Activated CD8-positive, alpha-beta memory T cell treated with anti-CD3 and anti-CD28 coated beads for 36 hours (primary cell): ENCODE data around the gene MR1. TPM values are rescaled to one million over a fixed set of nuclear protein-coding genes. Genes with fewer than 3 reads are reported as not detected.

Experiments used
- CTCF ChIA-PET: fragments of 350-600 bp; sonication (Branson Sonifier 250); formaldehyde crosslinking; loops from one replicate; lab custom pipeline; 2021; ENCODE audit warnings: antibody characterized with exemption; lab: Charles Lee
- POLR2A ChIA-PET: fragments of 350-600 bp; sonication (Branson Sonifier 250); formaldehyde crosslinking; loops from one replicate; lab custom pipeline; 2021; ENCODE audit warnings: antibody characterized with exemption; lab: Charles Lee
- total RNA-seq, 2 experiments: library from RNA; stranded (reverse); gene quantifications; one replicate each; pipeline ENCODE4 v1.2.3, GENCODE V29; 2021

Gene MR1
- total RNA-seq, 2 experiments from 2014 or later, result 13.3 to 14.5 TPM

DNA sequence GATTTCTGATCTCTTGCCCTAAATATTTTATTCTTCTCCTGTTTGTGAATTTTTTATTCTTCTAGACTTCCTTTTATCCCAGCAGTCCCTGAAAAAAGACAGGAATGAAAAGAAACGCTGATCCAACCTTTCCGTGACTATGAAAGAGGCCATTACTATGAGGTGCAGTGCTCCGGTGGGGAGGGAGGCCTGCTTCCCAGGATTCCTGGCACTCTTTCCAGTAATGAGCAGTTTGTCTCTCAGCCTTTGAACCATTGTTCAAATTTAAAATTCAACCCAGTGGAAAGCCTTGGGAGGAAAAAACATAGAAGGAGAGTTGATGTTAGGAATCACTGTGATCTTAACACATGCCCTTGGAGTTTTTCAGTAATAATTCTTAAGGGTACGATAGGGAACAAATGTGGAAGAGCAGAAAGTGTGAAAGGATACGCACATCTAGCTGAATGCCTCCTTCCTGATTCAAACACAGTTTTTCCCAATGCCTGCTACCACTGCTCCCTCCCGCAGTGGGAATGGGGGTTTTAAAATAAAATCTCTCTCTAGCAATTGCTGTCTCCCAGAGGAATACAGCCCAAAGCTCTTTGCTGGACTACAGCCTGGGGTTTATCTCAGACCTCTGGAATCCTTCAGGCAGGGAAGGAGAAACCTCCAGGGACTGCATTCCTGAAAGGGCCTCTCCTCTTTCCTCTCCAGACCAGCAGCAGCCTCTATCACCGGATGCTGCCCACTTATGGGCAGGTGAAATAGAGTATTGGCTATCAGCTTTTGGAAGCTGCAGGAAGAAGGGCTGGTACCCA, 60.8 kb downstream of the MR1 start:
- ChIA-PET POLR2A (no interaction called here), CTCF (no interaction called here)

DNA sequence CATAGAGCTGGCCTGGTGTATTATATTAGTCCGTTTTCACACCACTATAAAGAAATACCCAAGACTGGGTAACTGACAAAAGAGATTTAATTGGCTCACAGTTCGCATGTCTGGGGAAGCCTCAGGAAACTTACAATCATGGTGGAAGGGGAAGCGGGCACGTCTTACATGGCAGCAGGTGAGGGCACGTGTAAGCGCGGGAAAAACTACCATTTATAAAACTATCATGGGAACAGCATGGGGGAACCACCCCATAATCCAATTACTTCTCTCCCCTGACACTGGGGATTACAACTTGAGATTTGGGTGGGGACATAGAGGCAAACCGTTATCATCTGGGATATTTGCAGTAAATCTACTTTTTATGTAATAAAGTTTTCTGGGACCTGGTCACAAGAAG, 61.5 kb downstream of the MR1 start:
- ChIA-PET POLR2A (no interaction called here), CTCF (no interaction called here)

DNA sequence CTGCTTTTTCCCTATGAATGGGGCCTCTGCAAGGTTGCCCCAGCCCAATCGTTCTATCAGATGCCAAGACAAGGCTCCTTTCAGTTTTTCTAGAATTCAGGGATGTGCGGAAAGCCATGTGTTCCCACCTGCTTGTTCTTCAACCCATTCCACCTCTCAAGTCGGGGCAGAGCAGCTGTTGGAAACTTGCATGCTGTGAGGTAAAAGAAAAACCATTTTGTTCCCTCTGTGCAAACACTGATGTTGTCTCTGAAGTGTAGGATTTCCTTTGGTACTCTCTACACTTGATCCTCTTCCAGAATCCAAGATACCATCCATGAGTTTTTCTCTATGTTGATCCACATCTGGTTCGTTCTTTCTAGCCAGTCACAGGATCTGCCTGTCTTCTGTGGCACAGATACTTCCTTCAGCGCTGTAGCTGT, 62.0 kb downstream of the MR1 start:
- CTCF ChIA-PET, result interaction anchor here (3.7 kb wide), 1 partner anchor 46 kb away, joined by 30 read pairs; no protein-coding TSS in a partner anchor
- POLR2A ChIA-PET, result interaction anchor here (0.6 kb wide), 1 partner anchor 74 kb away, joined by 5 read pairs; no protein-coding TSS in a partner anchor

DNA sequence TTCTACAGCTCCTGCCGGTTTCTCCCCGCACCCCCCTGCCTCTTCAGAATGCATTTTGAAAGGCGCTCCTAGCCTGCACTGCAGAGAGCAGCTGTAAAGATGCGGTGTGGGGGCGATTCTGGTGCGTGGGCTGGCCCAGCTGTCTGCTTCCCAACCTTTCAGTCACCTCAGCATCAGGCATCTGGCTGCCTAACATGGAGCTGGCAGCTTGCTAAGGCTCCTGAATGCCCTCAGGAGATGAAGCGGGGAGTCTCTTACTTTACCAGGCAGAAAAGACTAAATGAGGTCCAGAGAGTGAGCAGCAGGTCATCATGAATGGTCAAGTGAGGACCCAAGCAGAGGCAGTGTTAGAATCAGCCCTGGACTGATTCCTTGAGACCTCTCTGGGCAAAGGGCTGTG, 63.5 kb downstream of the MR1 start:
- CTCF ChIA-PET, result interaction anchor here (1.1 to 3.7 kb wide), 3 partner anchors 44 to 62 kb away, joined by 3 to 30 read pairs (median 6); no protein-coding TSS in a partner anchor
- POLR2A ChIA-PET, result no interaction called here

DNA sequence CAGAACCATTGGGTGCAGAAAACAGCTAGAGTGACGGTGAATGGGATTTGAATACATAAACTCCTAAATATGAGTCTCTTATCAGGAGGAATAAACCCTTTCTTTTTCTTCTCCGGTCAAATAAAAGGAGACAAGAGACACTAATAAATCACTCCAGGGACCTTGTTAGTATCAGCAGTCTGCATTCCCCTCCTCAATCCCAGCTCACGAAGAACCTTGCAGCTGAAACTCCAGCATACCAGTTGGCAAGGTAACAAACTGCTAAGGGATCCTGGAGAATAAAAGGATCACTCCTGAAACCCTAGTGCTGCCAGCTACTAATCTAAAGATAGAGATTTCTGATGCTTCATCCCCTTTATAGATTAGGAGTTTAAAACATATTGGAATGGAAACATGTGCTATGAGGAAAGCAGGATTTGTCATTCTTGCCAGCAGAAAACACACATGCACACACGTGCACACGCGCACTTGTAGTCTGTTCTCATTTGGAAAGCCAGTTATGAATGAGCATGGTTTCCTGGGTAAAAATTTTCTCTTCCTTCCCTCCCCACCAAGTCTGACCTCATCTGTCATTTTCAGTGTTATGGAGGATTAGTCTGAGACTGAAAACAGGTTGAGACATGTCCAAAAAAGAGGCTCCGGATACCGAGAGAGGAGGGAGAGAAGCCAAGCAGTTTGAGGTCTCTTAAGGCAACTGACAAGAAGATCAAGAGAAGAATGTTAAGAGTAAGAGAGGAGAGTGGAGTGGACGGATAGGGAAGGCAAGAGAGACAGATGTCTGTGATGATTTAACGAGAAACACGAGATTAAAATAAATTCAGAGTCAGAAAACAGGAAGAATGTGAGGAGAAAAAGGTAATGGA, 65.6 kb downstream of the MR1 start:
- POLR2A ChIA-PET, result interaction anchor here (0.5 to 3.2 kb wide), 6 partner anchors 9 to 1741 kb away, joined by 3 to 25 read pairs (median 6); partner anchors contain the start of gene IER5
- CTCF ChIA-PET, result interaction anchor here (1.2 to 3.7 kb wide), 3 partner anchors 18 to 42 kb away, joined by 3 to 30 read pairs (median 5); no protein-coding TSS in a partner anchor

DNA sequence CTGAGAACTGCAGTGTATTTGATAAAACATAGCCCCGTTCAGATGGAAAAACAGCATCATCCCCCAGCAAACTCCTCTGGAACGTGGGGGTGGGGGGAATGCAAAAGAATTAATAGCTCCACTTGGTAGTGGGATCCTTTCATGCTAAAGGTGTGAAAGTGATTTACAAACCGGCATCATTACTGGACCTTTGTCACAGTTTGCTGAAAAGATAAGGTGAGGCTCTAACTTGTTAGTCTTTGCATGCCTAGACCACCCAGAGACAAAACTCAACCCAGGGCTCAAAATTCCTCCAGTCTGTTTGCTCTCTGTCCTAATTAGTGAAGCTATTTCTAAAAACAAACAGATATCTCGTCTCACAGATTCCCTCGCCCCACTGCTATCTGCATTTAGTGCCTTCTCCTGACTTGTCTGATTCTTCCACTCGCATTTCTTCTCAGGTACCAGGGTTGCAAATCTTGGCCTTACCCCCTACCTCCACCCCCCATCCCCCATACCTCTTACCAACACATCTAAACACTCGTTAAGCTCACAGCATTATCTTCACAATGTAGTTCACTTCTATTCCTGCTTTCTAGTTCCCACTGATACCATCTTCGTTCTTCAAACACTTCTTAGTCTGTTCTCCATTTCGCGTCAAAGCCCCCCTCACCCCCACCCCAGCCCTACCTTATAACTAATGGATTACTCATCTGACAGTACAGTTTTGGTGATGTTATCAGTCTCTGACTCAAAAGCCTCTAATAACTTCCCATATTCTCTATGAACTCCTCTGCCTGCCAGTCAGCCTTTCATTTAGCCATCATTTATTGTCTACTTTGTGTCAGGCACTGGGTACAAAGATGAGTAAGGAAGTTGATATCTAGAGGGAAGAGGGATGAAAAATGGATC, 66.5 kb downstream of the MR1 start:
- CTCF ChIA-PET, result interaction anchor here (0.8 to 1.7 kb wide), 4 partner anchors 10 to 42 kb away, joined by 3 to 5 read pairs (median 4); no protein-coding TSS in a partner anchor
- POLR2A ChIA-PET, result interaction anchor here (1.0 to 3.2 kb wide), 4 partner anchors 10 to 56 kb away, joined by 3 to 25 read pairs (median 8); partner anchors contain the start of gene IER5

DNA sequence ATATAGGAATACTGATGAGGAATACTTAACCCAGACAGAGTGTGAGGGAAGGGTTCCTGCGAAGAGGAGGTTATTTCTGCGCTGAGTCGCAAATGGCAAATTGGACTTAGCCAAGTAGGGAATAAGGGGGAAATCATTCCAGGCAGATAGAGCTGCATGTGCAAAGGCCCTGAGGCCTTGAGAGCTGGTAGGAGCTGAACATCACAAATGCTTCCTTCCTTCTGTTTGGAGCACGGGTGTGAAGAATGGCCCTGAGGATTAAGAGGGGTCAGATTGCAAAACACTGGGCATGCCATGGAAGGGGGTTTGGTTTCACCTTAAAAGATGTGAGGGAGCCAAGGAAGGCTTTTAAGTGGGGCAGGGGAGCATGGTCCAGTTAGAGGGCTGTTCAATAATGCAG, 67.2 kb downstream of the MR1 start:
- ChIA-PET POLR2A (interaction anchor here (2.7 to 3.2 kb wide), 2 partner anchors 10 to 12 kb away, joined by 11 to 25 read pairs; partner anchors contain the start of gene IER5), CTCF (interaction anchor here (1.2 to 1.7 kb wide), 2 partner anchors 17 to 40 kb away, joined by 3 to 5 read pairs; no protein-coding TSS in a partner anchor)

DNA sequence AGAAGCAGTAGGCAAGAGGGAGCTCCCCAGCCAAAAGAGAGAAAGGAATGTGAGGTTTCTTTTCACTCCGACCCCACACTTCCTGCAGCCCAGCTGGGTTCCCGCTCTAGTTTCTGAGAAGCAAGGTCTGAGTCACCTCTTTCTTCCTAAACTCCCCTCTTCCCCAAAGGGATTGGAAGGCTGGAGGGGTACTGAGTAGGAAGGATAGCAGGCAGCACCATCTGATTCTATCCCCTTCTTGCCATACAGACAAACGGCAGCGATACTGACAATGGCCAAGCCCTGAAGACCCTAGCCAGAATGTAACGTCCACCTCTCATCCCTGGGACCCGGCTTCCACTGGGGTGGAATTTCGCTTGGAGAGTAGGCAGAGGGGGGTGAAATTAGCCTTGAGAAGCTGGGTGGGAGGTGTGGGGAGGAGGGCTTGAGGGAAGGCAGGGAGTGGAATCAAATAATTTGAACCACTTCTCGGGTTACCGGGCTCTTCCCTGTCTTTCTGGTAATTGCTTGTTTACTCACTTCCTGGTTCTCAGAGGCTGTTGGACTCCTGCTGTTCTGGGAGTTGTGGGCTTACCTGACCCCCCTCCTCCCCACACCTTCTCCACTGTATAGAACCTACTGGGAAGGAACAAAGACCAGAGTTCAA, 67.9 kb downstream of the MR1 start:
- POLR2A ChIA-PET, result interaction anchor here (1.5 kb wide), 1 partner anchor 57 kb away, joined by 3 read pairs; no protein-coding TSS in a partner anchor
- CTCF ChIA-PET, result interaction anchor here (0.5 to 1.7 kb wide), 2 partner anchors 16 to 1402 kb away, joined by 3 to 6 read pairs; no protein-coding TSS in a partner anchor

DNA sequence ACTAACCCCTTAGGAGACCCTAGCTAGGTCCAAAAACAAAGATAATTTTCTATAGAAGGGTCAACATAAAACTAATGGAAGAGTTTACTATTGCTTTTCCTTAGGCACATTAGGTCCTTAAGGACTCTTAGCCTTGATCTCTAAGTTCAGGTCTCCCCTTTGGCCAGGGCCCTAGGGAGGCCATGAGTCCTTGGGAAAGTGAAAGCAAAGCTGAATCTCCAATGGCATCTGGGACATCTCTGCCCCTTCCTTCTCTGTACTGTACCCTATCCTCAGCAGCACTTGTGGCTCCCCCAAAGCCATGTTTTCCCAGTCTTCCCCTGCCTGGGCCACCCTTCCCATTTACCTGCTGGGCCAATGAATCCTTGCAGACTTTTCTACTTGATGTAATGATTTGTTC, 69.1 kb downstream of the MR1 start:
- POLR2A ChIA-PET, result interaction anchor here (1.1 to 1.5 kb wide), 2 partner anchors 15 to 59 kb away, joined by 3 read pairs; partner anchors contain the start of gene IER5
- CTCF ChIA-PET, result interaction anchor here (0.8 to 4.6 kb wide), 3 partner anchors 12 to 39 kb away, joined by 3 to 32 read pairs (median 3); no protein-coding TSS in a partner anchor

DNA sequence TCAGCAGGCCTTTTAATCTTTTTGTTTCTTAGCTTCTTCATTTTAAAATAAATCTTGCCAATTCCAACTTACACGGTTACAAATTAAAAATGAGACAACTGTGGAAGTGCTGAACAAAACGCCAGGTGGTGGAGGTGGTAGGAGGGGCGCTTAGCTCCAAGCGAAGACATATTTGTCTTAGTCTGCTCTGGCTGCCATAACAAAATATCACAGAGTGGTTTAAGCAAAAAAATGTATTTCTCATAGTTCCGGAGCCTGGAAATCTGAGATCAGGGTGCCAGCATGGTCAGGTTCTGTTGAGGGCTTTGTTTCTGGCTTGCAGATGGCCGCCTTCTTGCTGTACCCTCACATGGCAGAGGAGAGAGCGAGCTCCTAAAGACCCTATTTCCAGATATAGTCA, 69.6 kb downstream of the MR1 start:
- ChIA-PET POLR2A (interaction anchor here (1.1 to 2.2 kb wide), 2 partner anchors 13 to 15 kb away, joined by 3 to 21 read pairs; partner anchors contain the start of gene IER5), CTCF (interaction anchor here (0.8 to 4.6 kb wide), 3 partner anchors 13 to 38 kb away, joined by 3 to 32 read pairs (median 3); no protein-coding TSS in a partner anchor)

DNA sequence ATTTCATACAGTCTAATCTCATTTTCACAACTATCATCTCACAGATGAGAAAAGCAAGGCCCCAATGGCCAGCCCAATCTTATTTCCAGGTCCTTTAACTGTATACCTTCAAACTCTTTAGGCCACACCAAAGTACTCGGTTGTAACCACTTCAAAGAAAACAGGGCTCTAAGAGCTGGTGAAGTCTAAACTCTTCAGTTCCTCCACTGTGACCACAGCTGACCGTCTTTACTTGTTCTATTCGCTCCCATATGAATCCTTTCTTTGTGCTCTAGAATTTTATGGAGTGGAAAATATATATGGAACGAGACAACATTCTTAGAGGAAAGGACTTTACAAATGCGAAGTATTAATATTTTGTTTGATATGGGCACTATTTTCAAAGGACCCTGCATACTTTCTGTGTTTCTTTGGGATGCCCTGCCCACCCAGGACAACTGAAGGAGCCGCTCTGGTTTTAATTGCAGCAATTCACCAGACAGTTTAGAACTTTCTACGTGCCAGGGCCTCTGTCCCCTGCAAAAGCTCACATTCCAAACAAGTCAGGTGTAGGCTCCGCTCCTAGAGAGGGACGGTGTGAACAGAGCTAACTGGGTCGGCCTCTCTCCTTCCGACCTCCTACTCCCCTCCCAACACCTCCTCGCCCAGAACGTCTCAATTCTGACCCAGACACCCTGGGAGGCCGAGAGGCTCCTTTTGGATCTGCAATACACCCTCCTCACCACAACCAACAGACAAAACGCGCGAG, 70.4 kb downstream of the MR1 start:
- ChIA-PET CTCF (interaction anchor here (1.5 to 4.6 kb wide), 3 partner anchors 14 to 66 kb away, joined by 6 to 32 read pairs (median 10); no protein-coding TSS in a partner anchor), POLR2A (interaction anchor here (1.0 to 2.4 kb wide), 6 partner anchors 14 to 67 kb away, joined by 4 to 21 read pairs (median 6); partner anchors contain the start of gene IER5)

DNA sequence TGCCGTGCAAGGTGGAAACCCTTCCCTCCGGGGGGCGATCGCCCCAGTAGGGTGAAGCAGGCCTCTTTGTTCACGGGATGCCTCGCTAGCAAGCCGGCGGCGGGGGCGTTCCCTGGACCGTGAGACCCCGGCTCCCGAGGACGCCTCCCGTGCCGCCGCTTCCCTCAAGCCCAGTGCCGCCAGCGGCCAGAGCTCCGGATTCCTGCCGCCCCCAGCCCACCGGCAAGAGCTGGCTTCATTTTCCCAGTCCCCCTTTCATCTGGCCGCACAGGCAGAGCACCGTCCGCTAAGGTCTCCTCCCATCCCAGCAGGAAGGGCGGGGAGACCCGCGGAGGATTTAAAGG, 71.0 kb downstream of the MR1 start:
- CTCF ChIA-PET, result interaction anchor here (1.5 to 4.6 kb wide), 3 partner anchors 14 to 66 kb away, joined by 6 to 32 read pairs (median 10); no protein-coding TSS in a partner anchor
- POLR2A ChIA-PET, result interaction anchor here (1.0 to 2.4 kb wide), 7 partner anchors 14 to 67 kb away, joined by 4 to 21 read pairs (median 6); partner anchors contain the start of gene IER5

DNA sequence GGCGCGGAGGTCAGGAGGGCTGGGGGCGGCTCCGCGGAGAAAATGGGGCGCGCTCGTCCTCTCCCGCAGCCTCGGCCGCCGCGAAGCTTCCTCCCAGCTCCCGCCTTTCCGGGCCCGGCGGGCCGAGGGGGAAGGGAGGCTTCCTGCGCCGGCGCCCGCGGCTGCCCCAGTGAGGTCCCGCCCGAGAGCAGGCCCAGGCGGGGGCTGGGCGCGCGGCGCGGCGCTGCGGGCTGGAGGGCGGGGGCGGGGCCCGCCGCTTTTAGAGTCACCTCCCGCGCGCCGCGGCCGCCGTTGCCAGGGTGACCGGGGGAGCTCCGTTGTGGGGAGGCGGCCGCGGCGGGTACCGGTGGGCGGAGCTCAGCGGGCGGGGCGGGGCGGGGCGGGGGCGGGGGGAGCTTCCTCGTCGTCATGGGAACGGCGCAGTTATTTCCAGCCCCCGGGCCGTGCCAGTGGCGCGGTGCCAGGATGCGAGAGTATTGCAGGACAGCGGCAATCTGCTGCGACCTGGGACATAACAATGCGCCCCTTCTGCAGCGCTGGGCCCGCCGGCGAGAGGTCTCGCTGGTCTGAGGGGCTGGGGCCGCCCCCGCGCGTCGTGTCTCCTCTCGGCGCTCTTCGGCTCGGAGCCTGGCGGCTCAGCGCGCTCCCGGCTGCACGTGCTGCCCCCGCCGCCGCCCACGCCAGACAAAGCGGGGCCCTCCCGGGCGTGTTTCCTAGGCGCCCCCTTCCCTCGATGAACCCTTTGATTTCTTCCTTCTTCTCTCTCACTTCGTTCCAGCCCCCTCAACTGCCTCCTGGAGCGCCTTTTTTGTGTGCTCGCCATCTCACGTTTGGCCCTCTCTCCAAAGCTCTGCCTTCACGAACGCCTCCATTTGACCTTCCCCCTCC, 71.6 kb downstream of the MR1 start:
- POLR2A ChIA-PET, result interaction anchor here (1.0 to 2.4 kb wide), 9 partner anchors 15 to 84 kb away, joined by 3 to 21 read pairs (median 5); partner anchors contain the start of gene IER5
- CTCF ChIA-PET, result interaction anchor here (0.9 to 4.6 kb wide), 4 partner anchors 15 to 67 kb away, joined by 6 to 32 read pairs (median 8); no protein-coding TSS in a partner anchor

DNA sequence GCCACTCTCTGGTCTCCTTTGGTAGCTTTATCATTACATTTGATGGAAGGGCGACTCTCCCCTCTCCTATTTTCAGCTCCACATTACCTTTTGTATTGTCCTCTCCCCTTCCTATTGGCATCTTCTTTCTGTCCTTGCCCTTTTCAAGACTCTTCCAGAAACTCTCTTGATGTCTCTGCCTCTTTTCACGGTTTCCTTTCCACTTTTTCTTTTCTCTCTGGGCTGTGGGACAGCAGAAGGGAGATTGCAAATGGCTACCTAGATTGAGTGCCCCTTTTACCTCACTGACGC, 72.2 kb downstream of the MR1 start:
- ChIA-PET CTCF (interaction anchor here (0.9 to 4.6 kb wide), 3 partner anchors 16 to 66 kb away, joined by 6 to 32 read pairs (median 10); no protein-coding TSS in a partner anchor), POLR2A (interaction anchor here (0.6 to 2.4 kb wide), 4 partner anchors 26 to 84 kb away, joined by 3 to 12 read pairs (median 3); no protein-coding TSS in a partner anchor)

DNA sequence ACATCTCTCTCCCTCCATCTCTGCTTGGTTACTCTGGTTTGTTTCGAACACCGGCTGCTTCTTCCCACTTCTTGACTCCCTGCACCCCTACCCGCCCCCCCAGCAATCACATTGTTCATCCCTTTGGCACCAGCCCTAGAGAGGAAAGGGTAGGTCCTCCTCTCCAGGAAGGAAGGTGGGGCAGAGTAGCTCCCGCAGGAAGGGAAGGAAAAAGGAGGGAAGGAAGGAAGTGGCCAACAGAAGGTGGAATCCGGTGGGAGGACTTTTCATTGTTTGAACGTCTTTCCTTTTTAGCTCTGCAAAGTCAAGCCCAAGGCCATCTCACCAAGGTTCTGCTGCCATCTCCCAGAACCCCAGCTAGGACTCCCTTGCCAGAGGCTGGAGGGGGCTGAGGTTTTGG, 72.7 kb downstream of the MR1 start:
- CTCF ChIA-PET, result interaction anchor here (0.9 to 4.6 kb wide), 3 partner anchors 16 to 67 kb away, joined by 6 to 32 read pairs (median 10); no protein-coding TSS in a partner anchor
- POLR2A ChIA-PET, result interaction anchor here (0.6 to 2.4 kb wide), 5 partner anchors 18 to 85 kb away, joined by 3 to 12 read pairs (median 3); partner anchors contain the start of gene IER5
